Measurements from ENCODE around the gene MAGEA9. TPM values are rescaled to one million over a fixed set of nuclear protein-coding genes. Genes with fewer than 3 reads are reported as not detected.
"Not testable (repeated sequence)": the region's sequence is repeated elsewhere in the genome, so short reads cannot be mapped to it uniquely, and the experiment has no call there.

The MAGEA9 gene
- total RNA-seq, 2 experiments from 2014 or later, result not detected

- H3K36me3 Mint-ChIP-seq (ENCODE audit: low read depth), result no peaks in the 10 kb centered on the region
- DNase-seq (no peak), ATAC-seq (no peak)
- H3K27me3 Mint-ChIP-seq (ENCODE audit: low read depth), result no peaks in the 10 kb centered on the region
- H3K9me3 Mint-ChIP-seq (ENCODE audit: insufficient read depth), result no peaks in the 10 kb centered on the region
- POLR2A ChIA-PET, result no interaction called here
- no peak overlapping the region for H3K4me3 Mint-ChIP-seq
- CTCF ChIA-PET, result no interaction called here
- peaks cover 35% of the 10 kb centered on the region for H3K4me1 Mint-ChIP-seq (ENCODE audit: low read depth)
- H3K27ac Mint-ChIP-seq, result no peak overlapping the region
Measured at GRCh38 chrX:149827254-149827653, 45.5 kb downstream of the MAGEA9 start.

- Mint-ChIP-seq H3K27me3 (ENCODE audit: low read depth) (no peaks in the 10 kb centered on the region), H3K4me1 (ENCODE audit: low read depth) (peaks cover 35% of the 10 kb centered on the region), H3K4me3 (peak overlapping the region; percentile 73), H3K27ac (peak overlapping the region; percentile 90), H3K9me3 (ENCODE audit: insufficient read depth) (no peaks in the 10 kb centered on the region), H3K36me3 (ENCODE audit: low read depth) (no peaks in the 10 kb centered on the region)
- peak; percentile 49 for DNase-seq
- CTCF ChIA-PET, result interaction anchor here (0.8 kb wide), 1 partner anchor 31 kb away, joined by 3 read pairs; no protein-coding TSS in a partner anchor
- ATAC-seq, result peak; percentile 66
- POLR2A ChIA-PET, result interaction anchor here (0.6 kb wide), 2 partner anchors 10 to 340 kb away, joined by 3 read pairs; no protein-coding TSS in a partner anchor
Measured at GRCh38 chrX:149829751-149830191, 48.0 kb downstream of the MAGEA9 start.

GRCh38 chrX:149830192-149830873 is 48.6 kb downstream of the MAGEA9 start:
- Mint-ChIP-seq H3K27ac (peak overlapping the region; percentile 90), H3K36me3 (ENCODE audit: low read depth) (no peaks in the 10 kb centered on the region), H3K27me3 (ENCODE audit: low read depth) (no peaks in the 10 kb centered on the region), H3K4me1 (ENCODE audit: low read depth) (peaks cover 35% of the 10 kb centered on the region), H3K9me3 (ENCODE audit: insufficient read depth) (no peaks in the 10 kb centered on the region), H3K4me3 (peak overlapping the region; percentile 73)
- peak; percentile 80 for ATAC-seq
- ChIA-PET CTCF (interaction anchor here (0.7 to 0.8 kb wide), 2 partner anchors 31 to 77 kb away, joined by 3 read pairs; no protein-coding TSS in a partner anchor), POLR2A (no interaction called here)
- DNase-seq, result peak; percentile 34

- DNase-seq, result no peak
- Mint-ChIP-seq H3K4me1 (ENCODE audit: low read depth) (peaks cover 34% of the 10 kb centered on the region), H3K27ac (no peak overlapping the region), H3K36me3 (ENCODE audit: low read depth) (no peaks in the 10 kb centered on the region), H3K9me3 (ENCODE audit: insufficient read depth) (no peaks in the 10 kb centered on the region), H3K4me3 (no peak overlapping the region), H3K27me3 (ENCODE audit: low read depth) (no peaks in the 10 kb centered on the region)
- ChIA-PET CTCF (no interaction called here), POLR2A (no interaction called here)
- ATAC-seq, result no peak
Measured at GRCh38 chrX:149831473-149831872, 49.7 kb downstream of the MAGEA9 start.

GRCh38 chrX:149836728-149837127 is 55.0 kb downstream of the MAGEA9 start:
- DNase-seq; H3K27ac Mint-ChIP-seq; H3K4me3 Mint-ChIP-seq; POLR2A ChIA-PET; H3K27me3 Mint-ChIP-seq (ENCODE audit: low read depth); H3K9me3 Mint-ChIP-seq (ENCODE audit: insufficient read depth); H3K36me3 Mint-ChIP-seq (ENCODE audit: low read depth); H3K4me1 Mint-ChIP-seq (ENCODE audit: low read depth); CTCF ChIA-PET; ATAC-seq: not testable (repeated sequence)

GRCh38 chrX:149837167-149837566 is 55.4 kb downstream of the MAGEA9 start:
- H3K27ac Mint-ChIP-seq, result no peak overlapping the region
- CTCF ChIA-PET, result no interaction called here
- no peak for ATAC-seq
- DNase-seq, result no peak
- H3K9me3 Mint-ChIP-seq (ENCODE audit: insufficient read depth), result no peaks in the 10 kb centered on the region
- H3K4me3 Mint-ChIP-seq, result no peak overlapping the region
- no peaks in the 10 kb centered on the region for H3K36me3 Mint-ChIP-seq (ENCODE audit: low read depth)
- POLR2A ChIA-PET, result no interaction called here
- H3K4me1 Mint-ChIP-seq (ENCODE audit: low read depth), result peaks cover 8% of the 10 kb centered on the region
- H3K27me3 Mint-ChIP-seq (ENCODE audit: low read depth), result peaks cover 3% of the 10 kb centered on the region

Other genes starting within 250 kb of the MAGEA9 start
- 10 to 100 TPM; 45.2 to 46.5 TPM for gene EOLA1, start 240.9 kb upstream of the MAGEA9 start, total RNA-seq
- not detected for gene HSFX3, start 232.0 kb upstream of the MAGEA9 start, total RNA-seq
- gene MAGEA9B, start 194.5 kb upstream of the MAGEA9 start, total RNA-seq, result not detected
- gene HSFX2, start 186.6 kb upstream of the MAGEA9 start, total RNA-seq, result not detected
- gene TMEM185A, start 150.1 kb upstream of the MAGEA9 start, total RNA-seq, result 10 to 100 TPM; 15.7 to 15.9 TPM
- gene MAGEA11, start 69.9 kb upstream of the MAGEA9 start, total RNA-seq, result not detected
- gene HSFX1, start 7.9 kb upstream of the MAGEA9 start, total RNA-seq, result under 1 TPM; 0.78 to 0.90 TPM
- gene MAGEA8, start 99.3 kb downstream of the MAGEA9 start, total RNA-seq, result not detected
- gene HSFX4, start 147.6 kb downstream of the MAGEA9 start, total RNA-seq, result not detected
- gene EOLA2, start 156.6 kb downstream of the MAGEA9 start, total RNA-seq, result 10 to 100 TPM; 22.0 to 23.1 TPM